Activated CD4-positive, alpha-beta T cell treated with anti-CD3 and anti-CD28 coated beads, Interleukin-2, amount 10 ng/mL, durations not matched to agents 7 days and 5 days (primary cell): ENCODE data around the gene ARL15. TPM values are rescaled to one million over a fixed set of nuclear protein-coding genes. Genes with fewer than 3 reads are reported as not detected.

Source experiments
- CTCF ChIA-PET: fragments of 350-600 bp; sonication (Branson Sonifier 250); formaldehyde crosslinking; loops from one replicate; lab custom pipeline; 2021; ENCODE audit warnings: antibody characterized with exemption; lab: Charles Lee
- POLR2A ChIA-PET: fragments of 350-600 bp; sonication (Branson Sonifier 250); formaldehyde crosslinking; loops from one replicate; lab custom pipeline; 2021; ENCODE audit warnings: antibody characterized with exemption; lab: Charles Lee
- DNase-seq: peaks from one replicate; pipeline ENCODE4 v3.0.0-alpha.2; 2020
- H3K27ac Mint-ChIP-seq: one replicate; pipeline ENCODE4 v1.8.0; 2021; ENCODE audit warnings: mild to moderate bottlenecking, moderate library complexity, mixed read lengths
- H3K27me3 Mint-ChIP-seq: one replicate; pipeline ENCODE4 v1.8.0; 2021; ENCODE audit warnings: mixed read lengths
- H3K36me3 Mint-ChIP-seq: one replicate; pipeline ENCODE4 v1.8.0; 2021; ENCODE audit warnings: low read depth, mixed read lengths
- H3K4me1 Mint-ChIP-seq: one replicate; pipeline ENCODE4 v1.8.0; 2021; ENCODE audit warnings: mixed read lengths
- H3K4me3 Mint-ChIP-seq: one replicate; pipeline ENCODE4 v1.8.0; 2021; ENCODE audit warnings: mild to moderate bottlenecking, moderate library complexity, mixed read lengths
- H3K9me3 Mint-ChIP-seq: one replicate; pipeline ENCODE4 v1.8.0; 2021; ENCODE audit warnings: mixed read lengths
- total RNA-seq, 2 experiments: library from RNA; stranded (reverse); gene quantifications; one replicate each; pipeline ENCODE4 v1.2.3, GENCODE V29; 2021

The ARL15 gene
- total RNA-seq, 2 experiments from 2014 or later = 13.5 to 16.1 TPM

- no peak for DNase-seq
- ChIA-PET POLR2A (no interaction called here), CTCF (no interaction called here)
- no peak overlapping the region for H3K27ac Mint-ChIP-seq
- no peak overlapping the region for H3K4me3 Mint-ChIP-seq
- H3K27me3 Mint-ChIP-seq = no peaks in the 10 kb centered on the region
- no peaks in the 10 kb centered on the region for H3K9me3 Mint-ChIP-seq
- H3K36me3 Mint-ChIP-seq = no peaks in the 10 kb centered on the region
- peaks cover 1% of the 10 kb centered on the region for H3K4me1 Mint-ChIP-seq
Measured at GRCh38 chr5:54224103-54224826, 86.1 kb downstream of the ARL15 start.

- no peaks in the 10 kb centered on the region for H3K9me3 Mint-ChIP-seq
- H3K4me3 Mint-ChIP-seq = no peak overlapping the region
- no peak for DNase-seq
- CTCF ChIA-PET = interaction anchor here (0.8 kb wide), 1 partner anchor 12 kb away, joined by 3 read pairs; no protein-coding TSS in a partner anchor
- no peaks in the 10 kb centered on the region for H3K27me3 Mint-ChIP-seq
- no peaks in the 10 kb centered on the region for H3K4me1 Mint-ChIP-seq
- no peaks in the 10 kb centered on the region for H3K36me3 Mint-ChIP-seq
- no peak overlapping the region for H3K27ac Mint-ChIP-seq
- POLR2A ChIA-PET = no interaction called here
Measured at GRCh38 chr5:54222336-54222735, 88.0 kb downstream of the ARL15 start.

- DNase-seq = no peak
- ChIA-PET POLR2A (no interaction called here), CTCF (no interaction called here)
- Mint-ChIP-seq H3K27ac (no peak overlapping the region), H3K36me3 (no peaks in the 10 kb centered on the region), H3K9me3 (no peaks in the 10 kb centered on the region), H3K4me3 (no peak overlapping the region), H3K4me1 (no peaks in the 10 kb centered on the region), H3K27me3 (no peaks in the 10 kb centered on the region)
Measured at GRCh38 chr5:54221135-54221534, 89.2 kb downstream of the ARL15 start.

- Mint-ChIP-seq H3K27me3 (no peaks in the 10 kb centered on the region), H3K36me3 (no peaks in the 10 kb centered on the region), H3K4me1 (no peaks in the 10 kb centered on the region), H3K4me3 (no peak overlapping the region), H3K9me3 (no peaks in the 10 kb centered on the region), H3K27ac (no peak overlapping the region)
- CTCF ChIA-PET = no interaction called here
- POLR2A ChIA-PET = no interaction called here
- no peak for DNase-seq
Measured at GRCh38 chr5:54220230-54221040, 89.9 kb downstream of the ARL15 start.

GRCh38 chr5:54217826-54218503 lies 92.4 kb downstream of the ARL15 start:
- H3K36me3 Mint-ChIP-seq = no peaks in the 10 kb centered on the region
- peak; percentile 27 for DNase-seq
- no peaks in the 10 kb centered on the region for H3K4me1 Mint-ChIP-seq

GRCh38 chr5:54215233-54215736 lies 95.1 kb downstream of the ARL15 start:
- ChIA-PET POLR2A (interaction anchor here (0.5 kb wide), 1 partner anchor 279 kb away, joined by 3 read pairs; no protein-coding TSS in a partner anchor), CTCF (interaction anchor here (0.6 kb wide), 2 partner anchors 12 to 92 kb away, joined by 3 to 4 read pairs; no protein-coding TSS in a partner anchor)
- H3K36me3 Mint-ChIP-seq = no peaks in the 10 kb centered on the region
- H3K4me1 Mint-ChIP-seq = no peaks in the 10 kb centered on the region
- H3K9me3 Mint-ChIP-seq = no peaks in the 10 kb centered on the region
- H3K27ac Mint-ChIP-seq = no peak overlapping the region
- DNase-seq = no peak
- H3K27me3 Mint-ChIP-seq = no peaks in the 10 kb centered on the region
- H3K4me3 Mint-ChIP-seq = no peak overlapping the region

More at GRCh38 chr5:54217826-54218503, 92.4 kb downstream of the ARL15 start:
- ChIA-PET POLR2A (no interaction called here), CTCF (no interaction called here)
- Mint-ChIP-seq H3K27me3 (no peaks in the 10 kb centered on the region), H3K27ac (no peak overlapping the region), H3K4me3 (no peak overlapping the region), H3K9me3 (no peaks in the 10 kb centered on the region)

GRCh38 chr5:54214722-54215121 lies 95.7 kb downstream of the ARL15 start:
- CTCF ChIA-PET = no interaction called here

GRCh38 chr5:54212331-54212730 lies 98.0 kb downstream of the ARL15 start:
- no peak for DNase-seq
- Mint-ChIP-seq H3K9me3 (no peaks in the 10 kb centered on the region), H3K36me3 (no peaks in the 10 kb centered on the region), H3K4me1 (no peaks in the 10 kb centered on the region), H3K4me3 (no peak overlapping the region), H3K27me3 (no peaks in the 10 kb centered on the region), H3K27ac (no peak overlapping the region)
- ChIA-PET CTCF (no interaction called here), POLR2A (no interaction called here)

More at GRCh38 chr5:54214722-54215121, 95.7 kb downstream of the ARL15 start:
- no peak for DNase-seq
- Mint-ChIP-seq H3K4me1 (no peaks in the 10 kb centered on the region), H3K27me3 (no peaks in the 10 kb centered on the region), H3K9me3 (no peaks in the 10 kb centered on the region), H3K27ac (no peak overlapping the region), H3K4me3 (no peak overlapping the region), H3K36me3 (no peaks in the 10 kb centered on the region)
- POLR2A ChIA-PET = interaction anchor here (0.5 kb wide), 1 partner anchor 278 kb away, joined by 3 read pairs; no protein-coding TSS in a partner anchor

- Mint-ChIP-seq H3K36me3 (no peaks in the 10 kb centered on the region), H3K27ac (no peak overlapping the region), H3K27me3 (no peaks in the 10 kb centered on the region), H3K4me1 (no peaks in the 10 kb centered on the region), H3K9me3 (no peaks in the 10 kb centered on the region), H3K4me3 (no peak overlapping the region)
- CTCF ChIA-PET = no interaction called here
- POLR2A ChIA-PET = no interaction called here
- no peak for DNase-seq
Measured at GRCh38 chr5:54211912-54212311, 98.5 kb downstream of the ARL15 start.

- H3K4me1 Mint-ChIP-seq = no peaks in the 10 kb centered on the region
- POLR2A ChIA-PET = no interaction called here
Measured at GRCh38 chr5:54207566-54207965, 102.8 kb downstream of the ARL15 start.

GRCh38 chr5:54206580-54207229 lies 103.7 kb downstream of the ARL15 start:
- ChIA-PET CTCF (no interaction called here), POLR2A (no interaction called here)
- Mint-ChIP-seq H3K4me3 (no peak overlapping the region), H3K27ac (no peak overlapping the region), H3K9me3 (peaks cover 4% of the 10 kb centered on the region), H3K36me3 (no peaks in the 10 kb centered on the region), H3K27me3 (no peaks in the 10 kb centered on the region), H3K4me1 (no peaks in the 10 kb centered on the region)
- DNase-seq = no peak

More at GRCh38 chr5:54207566-54207965, 102.8 kb downstream of the ARL15 start:
- Mint-ChIP-seq H3K27ac (no peak overlapping the region), H3K4me3 (no peak overlapping the region), H3K36me3 (no peaks in the 10 kb centered on the region), H3K27me3 (no peaks in the 10 kb centered on the region), H3K9me3 (peaks cover 4% of the 10 kb centered on the region)
- CTCF ChIA-PET = no interaction called here
- no peak for DNase-seq

- ChIA-PET POLR2A (no interaction called here), CTCF (no interaction called here)
- H3K9me3 Mint-ChIP-seq = peaks cover 4% of the 10 kb centered on the region
- DNase-seq = no peak
- H3K27me3 Mint-ChIP-seq = no peaks in the 10 kb centered on the region
- no peak overlapping the region for H3K27ac Mint-ChIP-seq
- no peaks in the 10 kb centered on the region for H3K36me3 Mint-ChIP-seq
- no peaks in the 10 kb centered on the region for H3K4me1 Mint-ChIP-seq
- no peak overlapping the region for H3K4me3 Mint-ChIP-seq
Measured at GRCh38 chr5:54205918-54206317, 104.5 kb downstream of the ARL15 start.
